ENCODE measurements around the gene EVA1A. TPM values are rescaled to one million over a fixed set of nuclear protein-coding genes. Genes with fewer than 3 reads are reported as not detected.

EVA1A gene
- polyA plus RNA-seq, 1 donor (not counting 4 experiments of a cell fraction or from before 2014, with no cell fraction given) = 11.5 TPM

GRCh38 chr2:75545922-75546321 lies 14.8 kb downstream of the EVA1A start:
- TF ChIP-seq CTCF (optimal IDR thresholded peaks at IDR 0.05 in 1 of 3, IDR thresholded peaks at IDR 0.05 in 1 of 3, conservative IDR thresholded peaks at IDR 0.05 in 1 of 3; ENCODE audit: extremely low read depth in 1 of 3, insufficient read depth in 2 of 3, low read length in 3 of 3) (no peak), EZH2 (IDR thresholded peaks at IDR 0.05; ENCODE audit: low read length) (no peak)
- no peak overlapping the region for H3K4me3 ChIP-seq (ENCODE audit: control insufficient read depth in 2 of 3, extremely low read depth in 1 of 3, insufficient read depth in 2 of 3, low read depth in 1 of 3, low read length in 3 of 3)
- no peak for FAIRE-seq
- H3K36me3 ChIP-seq (ENCODE audit: control insufficient read depth in 2 of 2, extremely low read depth in 1 of 2, insufficient read depth in 2 of 2, low read length in 2 of 2) = peaks cover 0 to 1% of the 10 kb centered on the region in 2 experiments
- peaks cover 3% of the 10 kb centered on the region for H3K79me2 ChIP-seq (ENCODE audit: control insufficient read depth, insufficient read depth, low read length)
- H4K20me1 ChIP-seq (ENCODE audit: control insufficient read depth, extremely low read depth, insufficient read depth, low read length) = no peaks in the 10 kb centered on the region
- no peak overlapping the region for H2AFZ ChIP-seq (ENCODE audit: control insufficient read depth, low read length)
- H3K9ac ChIP-seq (ENCODE audit: control insufficient read depth, extremely low read depth, insufficient read depth, low read length) = no peak overlapping the region
- H3K27ac ChIP-seq (ENCODE audit: control insufficient read depth, insufficient read depth, low read length) = no peak overlapping the region
- H3K4me2 ChIP-seq (ENCODE audit: control insufficient read depth, extremely low read depth, insufficient read depth, low read depth, low read length) = no peak overlapping the region
- H3K27me3 ChIP-seq (ENCODE audit: control insufficient read depth, extremely low read depth, insufficient read depth, low read length) = no peaks in the 10 kb centered on the region
- no peaks in the 10 kb centered on the region for H3K4me1 ChIP-seq (ENCODE audit: control insufficient read depth, extremely low read depth, insufficient read depth, low read length)
- H3K9me3 ChIP-seq (ENCODE audit: control insufficient read depth, low read depth, low read length) = no peaks in the 10 kb centered on the region
- DNase-seq (ENCODE audit: low read depth, low spot score) = no peak
- H3K9me1 ChIP-seq (ENCODE audit: control insufficient read depth, extremely low read depth, insufficient read depth, low read length) = no peaks in the 10 kb centered on the region
- dilution Hi-C loops (cut with MboI; ENCODE audit: extremely low pct_ligation_motif_present, low sequenced_read_pairs) = no loop called here

- DNase-seq (ENCODE audit: low read depth, low spot score) (no peak), FAIRE-seq (no peak)
- TF ChIP-seq EZH2 (IDR thresholded peaks at IDR 0.05; ENCODE audit: low read length) = no peak
- no peak for TF ChIP-seq CTCF (optimal IDR thresholded peaks at IDR 0.05 in 1 of 3, IDR thresholded peaks at IDR 0.05 in 1 of 3, conservative IDR thresholded peaks at IDR 0.05 in 1 of 3; ENCODE audit: extremely low read depth in 1 of 3, insufficient read depth in 2 of 3, low read length in 3 of 3)
- H4K20me1 ChIP-seq (ENCODE audit: control insufficient read depth, extremely low read depth, insufficient read depth, low read length) = no peaks in the 10 kb centered on the region
- H3K27me3 ChIP-seq (ENCODE audit: control insufficient read depth, extremely low read depth, insufficient read depth, low read length) = no peaks in the 10 kb centered on the region
- no peak overlapping the region for H3K9ac ChIP-seq (ENCODE audit: control insufficient read depth, extremely low read depth, insufficient read depth, low read length)
- H3K4me3 ChIP-seq (ENCODE audit: control insufficient read depth in 2 of 3, extremely low read depth in 1 of 3, insufficient read depth in 2 of 3, low read depth in 1 of 3, low read length in 3 of 3) = no peak overlapping the region
- no peaks in the 10 kb centered on the region for H3K9me3 ChIP-seq (ENCODE audit: control insufficient read depth, low read depth, low read length)
- H3K79me2 ChIP-seq (ENCODE audit: control insufficient read depth, insufficient read depth, low read length) = peaks cover 3% of the 10 kb centered on the region
- H3K4me2 ChIP-seq (ENCODE audit: control insufficient read depth, extremely low read depth, insufficient read depth, low read depth, low read length) = no peak overlapping the region
- H2AFZ ChIP-seq (ENCODE audit: control insufficient read depth, low read length) = no peak overlapping the region
- no peak overlapping the region for H3K27ac ChIP-seq (ENCODE audit: control insufficient read depth, insufficient read depth, low read length)
- dilution Hi-C loops (cut with MboI; ENCODE audit: extremely low pct_ligation_motif_present, low sequenced_read_pairs) = no loop called here
- no peaks in the 10 kb centered on the region for H3K9me1 ChIP-seq (ENCODE audit: control insufficient read depth, extremely low read depth, insufficient read depth, low read length)
- H3K36me3 ChIP-seq (ENCODE audit: control insufficient read depth in 2 of 2, extremely low read depth in 1 of 2, insufficient read depth in 2 of 2, low read length in 2 of 2) = peaks cover 0 to 1% of the 10 kb centered on the region in 2 experiments
- H3K4me1 ChIP-seq (ENCODE audit: control insufficient read depth, extremely low read depth, insufficient read depth, low read length) = no peaks in the 10 kb centered on the region
Measured at GRCh38 chr2:75545387-75545786, 15.4 kb downstream of the EVA1A start.
